ENCODE data around the gene TMEM176A.

The TMEM176A gene

GRCh38 chr7:150818971-150819370 lies 18.4 kb downstream of the TMEM176A start:
- DNase-seq (ENCODE audit: low read depth in 2 of 2) = no peak

GRCh38 chr7:150820148-150820547 lies 19.6 kb downstream of the TMEM176A start:
- DNase-seq (ENCODE audit: low read depth in 2 of 2) = no peak

GRCh38 chr7:150820578-150821198 lies 20.1 kb downstream of the TMEM176A start:
- DNase-seq (ENCODE audit: low read depth in 2 of 2) = no peak

GRCh38 chr7:150823043-150823442 lies 22.5 kb downstream of the TMEM176A start:
- DNase-seq (ENCODE audit: low read depth in 2 of 2) = no peak

- DNase-seq (ENCODE audit: low read depth in 2 of 2) = no peak
Observed at GRCh38 chr7:150823484-150824126, 23.0 kb downstream of the TMEM176A start.

GRCh38 chr7:150824379-150825177 lies 24.0 kb downstream of the TMEM176A start:
- no peak for DNase-seq (ENCODE audit: low read depth in 2 of 2)

GRCh38 chr7:150826061-150826849 lies 25.7 kb downstream of the TMEM176A start:
- DNase-seq (ENCODE audit: low read depth in 2 of 2) = no peak

- DNase-seq (ENCODE audit: low read depth in 2 of 2) = no peak
Observed at GRCh38 chr7:150828384-150828783, 27.8 kb downstream of the TMEM176A start.

- DNase-seq (ENCODE audit: low read depth in 2 of 2) = no peak
Observed at GRCh38 chr7:150829426-150829825, 28.9 kb downstream of the TMEM176A start.

GRCh38 chr7:150830937-150831336 lies 30.4 kb downstream of the TMEM176A start:
- no peak for DNase-seq (ENCODE audit: low read depth in 2 of 2)

- DNase-seq (ENCODE audit: low read depth in 2 of 2) = no peak
Observed at GRCh38 chr7:150831851-150832250, 31.3 kb downstream of the TMEM176A start.

- no peak for DNase-seq (ENCODE audit: low read depth in 2 of 2)
Observed at GRCh38 chr7:150835019-150835418, 34.5 kb downstream of the TMEM176A start.

- DNase-seq (ENCODE audit: low read depth in 2 of 2) = no peak
Observed at GRCh38 chr7:150835702-150836280, 35.2 kb downstream of the TMEM176A start.

- no peak for DNase-seq (ENCODE audit: low read depth in 2 of 2)
Observed at GRCh38 chr7:150838965-150839650, 38.5 kb downstream of the TMEM176A start.

GRCh38 chr7:150842018-150842417 lies 41.4 kb downstream of the TMEM176A start:
- DNase-seq (ENCODE audit: low read depth in 2 of 2) = no peak

GRCh38 chr7:150842716-150843115 lies 42.1 kb downstream of the TMEM176A start:
- no peak for DNase-seq (ENCODE audit: low read depth in 2 of 2)

- DNase-seq (ENCODE audit: low read depth in 2 of 2) = no peak
Observed at GRCh38 chr7:150845421-150845861, 44.9 kb downstream of the TMEM176A start.

GRCh38 chr7:150846291-150847115 lies 45.9 kb downstream of the TMEM176A start:
- no peak for DNase-seq (ENCODE audit: low read depth in 2 of 2)

GRCh38 chr7:150847536-150847935 lies 47.0 kb downstream of the TMEM176A start:
- DNase-seq (ENCODE audit: low read depth in 2 of 2) = no peak

- DNase-seq (ENCODE audit: low read depth in 2 of 2) = no peak
Observed at GRCh38 chr7:150848111-150848510, 47.5 kb downstream of the TMEM176A start.

Measured in stimulated activated CD8-positive, alpha-beta memory T cell treated with anti-CD3 and anti-CD28 coated beads, Interleukin-2, amount 100 ng/mL, for 1 hour (primary cell).